ENCODE results near the gene GNB2. TPM values are rescaled to one million over a fixed set of nuclear protein-coding genes. Genes with fewer than 3 reads are reported as not detected.

GNB2 gene
- total RNA-seq, 1 experiment from 2014 or later = 174 TPM

DNA sequence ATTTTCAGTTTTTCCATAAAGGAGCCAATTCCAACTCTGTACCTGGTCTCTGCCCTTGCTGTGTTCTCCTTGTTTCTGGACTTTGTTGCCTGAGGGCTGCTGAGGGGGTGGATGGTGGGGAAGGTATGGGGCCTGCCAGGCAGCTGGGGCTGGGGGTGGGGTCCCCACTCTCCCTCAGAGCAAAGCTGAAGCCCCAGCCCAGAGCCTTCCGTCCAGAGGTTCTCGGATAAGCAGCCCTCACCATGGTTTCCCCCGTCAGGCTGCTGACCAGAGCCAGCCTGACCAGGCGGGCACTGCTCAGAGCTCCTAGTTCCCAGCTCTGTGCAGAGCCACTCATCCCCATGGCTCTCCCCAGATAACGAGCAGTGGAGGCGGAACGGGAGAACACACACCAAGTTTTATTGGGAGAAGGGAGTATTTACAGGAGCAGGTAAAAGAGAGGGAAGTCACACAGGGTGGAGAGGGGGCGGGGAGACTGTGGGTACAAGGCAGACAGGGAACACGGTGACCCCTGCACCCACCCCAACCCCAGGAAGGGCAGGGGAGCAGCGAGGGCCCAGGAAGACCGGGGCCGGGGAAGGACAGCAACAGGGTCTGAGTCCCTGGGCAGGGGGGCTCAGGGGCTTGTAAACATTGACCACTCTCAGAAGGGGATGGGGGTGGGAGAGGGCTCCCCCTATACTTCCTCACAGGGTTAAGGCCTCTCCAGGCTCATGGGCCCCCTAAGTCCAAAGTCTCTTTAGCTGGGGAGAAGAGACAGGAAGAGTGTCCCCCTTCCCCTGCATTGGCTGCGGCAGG, 5.8 kb downstream of the GNB2 start:
- no peak overlapping the region for H3K23ac ChIP-seq (ENCODE audit: insufficient read length, low read depth, low read length)
- TF ChIP-seq, protein P1, sequence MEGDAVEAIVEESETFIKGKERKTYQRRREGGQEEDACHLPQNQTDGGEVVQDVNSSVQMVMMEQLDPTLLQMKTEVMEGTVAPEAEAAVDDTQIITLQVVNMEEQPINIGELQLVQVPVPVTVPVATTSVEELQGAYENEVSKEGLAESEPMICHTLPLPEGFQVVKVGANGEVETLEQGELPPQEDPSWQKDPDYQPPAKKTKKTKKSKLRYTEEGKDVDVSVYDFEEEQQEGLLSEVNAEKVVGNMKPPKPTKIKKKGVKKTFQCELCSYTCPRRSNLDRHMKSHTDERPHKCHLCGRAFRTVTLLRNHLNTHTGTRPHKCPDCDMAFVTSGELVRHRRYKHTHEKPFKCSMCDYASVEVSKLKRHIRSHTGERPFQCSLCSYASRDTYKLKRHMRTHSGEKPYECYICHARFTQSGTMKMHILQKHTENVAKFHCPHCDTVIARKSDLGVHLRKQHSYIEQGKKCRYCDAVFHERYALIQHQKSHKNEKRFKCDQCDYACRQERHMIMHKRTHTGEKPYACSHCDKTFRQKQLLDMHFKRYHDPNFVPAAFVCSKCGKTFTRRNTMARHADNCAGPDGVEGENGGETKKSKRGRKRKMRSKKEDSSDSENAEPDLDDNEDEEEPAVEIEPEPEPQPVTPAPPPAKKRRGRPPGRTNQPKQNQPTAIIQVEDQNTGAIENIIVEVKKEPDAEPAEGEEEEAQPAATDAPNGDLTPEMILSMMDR (conservative IDR thresholded peaks at IDR 0.05) = no peak
- H3K4me1 Mint-ChIP-seq = peaks cover 6 to 21% of the 10 kb centered on the region in 2 experiments
- peaks cover 15% of the 10 kb centered on the region for H3K23me2 ChIP-seq (ENCODE audit: insufficient read length, low read depth, low read length, poor library complexity, severe bottlenecking)
- no peak overlapping the region for H3K18ac ChIP-seq (ENCODE audit: insufficient read length, low read depth, low read length)
- H3K4me2 ChIP-seq (ENCODE audit: insufficient read depth, insufficient read length, low read length) = no peak overlapping the region
- no peaks in the 10 kb centered on the region for H3K27me3 ChIP-seq (ENCODE audit: insufficient read depth, low read length)
- H2BK120ac ChIP-seq (ENCODE audit: low read depth, low read length, poor library complexity, severe bottlenecking) = no peak overlapping the region
- peaks cover 3% of the 10 kb centered on the region for H3K27me3 Mint-ChIP-seq (ENCODE audit: low read depth)
- H3K27ac Mint-ChIP-seq = peak overlapping the region in 2 of 3 experiments; percentile 84 to 91; a peak in 5 of 7 replicates
- H3K56ac ChIP-seq (ENCODE audit: insufficient read length, low read depth, low read length) = no peak overlapping the region
- no peak overlapping the region for H2BK20ac ChIP-seq (ENCODE audit: low read depth, low read length, poor library complexity, severe bottlenecking)
- no peaks in the 10 kb centered on the region for H3K79me2 ChIP-seq (ENCODE audit: insufficient read depth, low read length)
- H3K79me1 ChIP-seq (ENCODE audit: insufficient read depth, low read depth, low read length, poor library complexity, severe bottlenecking) = no peaks in the 10 kb centered on the region
- H3K4ac ChIP-seq (ENCODE audit: low read depth, low read length) = no peak overlapping the region
- H3K14ac ChIP-seq (ENCODE audit: insufficient read depth, low read length) = no peak overlapping the region
- no peak overlapping the region for H3K4me3 Mint-ChIP-seq
- no peak overlapping the region for H4K91ac ChIP-seq (ENCODE audit: insufficient read length, low read depth, low read length)
- WGBS (ENCODE audit: extremely low coverage, insufficient read length, low lambda C conversion rate) = no CpG with 5 or more reads among the region's 13 CpGs
- no peak overlapping the region for H2AK5ac ChIP-seq (ENCODE audit: insufficient read length, low read length)
- no peak overlapping the region for H2BK12ac ChIP-seq (ENCODE audit: insufficient read length, low read depth, low read length)
- H4K20me1 ChIP-seq (ENCODE audit: control insufficient read depth, insufficient read depth, insufficient read length) = no peaks in the 10 kb centered on the region
- H3K27ac ChIP-seq (ENCODE audit: insufficient read length, low read depth, low read length) = no peak overlapping the region
- H3K9me3 ChIP-seq (ENCODE audit: control insufficient read depth, low read depth, low read length) = no peaks in the 10 kb centered on the region
- no peak overlapping the region for H2BK5ac ChIP-seq (ENCODE audit: insufficient read length, low read length)
- H3K36me3 Mint-ChIP-seq (ENCODE audit: insufficient read depth in 1 of 3, low read depth in 3 of 3) = peaks cover 14 to 57% (median 52%) of the 10 kb centered on the region in 3 experiments
- H2BK15ac ChIP-seq (ENCODE audit: low read depth, low read length) = no peak overlapping the region
- no peak overlapping the region for H4K5ac ChIP-seq (ENCODE audit: insufficient read length, low read depth, low read length)
- DNase-seq = no peak
- H3T11ph ChIP-seq (ENCODE audit: low read length) = no peak overlapping the region
- no peak overlapping the region for H3K9ac ChIP-seq (ENCODE audit: extremely low read depth, insufficient read length, low read length)
- no peak overlapping the region for H2AFZ ChIP-seq (ENCODE audit: low read length)
- H3K4me1 ChIP-seq (ENCODE audit: insufficient read depth, low read length) = no peaks in the 10 kb centered on the region
- H4K8ac ChIP-seq (replicated peaks; ENCODE audit: insufficient read length, low read depth, low read length) = no peak overlapping the region
- no peaks in the 10 kb centered on the region for H3K9me3 Mint-ChIP-seq
